CD4-positive, alpha-beta T cell (primary cell): ENCODE measurements around the gene RPTOR. TPM values are rescaled to one million over a fixed set of nuclear protein-coding genes. Genes with fewer than 3 reads are reported as not detected.

Experiments
- ATAC-seq: fragments of 200-7000 bp; cut with Tn5 transposase; one replicate; pipeline ENCODE4 v1.10.0; 2022; ENCODE audit warnings: mild to moderate bottlenecking; ENCODE audit not compliant: poor library complexity
- CTCF ChIA-PET: fragments of 350-600 bp; sonication (Branson Sonifier 250); formaldehyde crosslinking; loops from one replicate; lab custom pipeline; 2021; ENCODE audit warnings: antibody characterized with exemption, inconsistent platforms; lab: Charles Lee
- POLR2A ChIA-PET: fragments of 350-600 bp; sonication (Branson Sonifier 250); formaldehyde crosslinking; loops from one replicate; lab custom pipeline; 2021; ENCODE audit warnings: antibody characterized with exemption, inconsistent platforms; lab: Charles Lee
- DNase-seq, 14 experiments: peaks; one replicate each; pipeline ENCODE4 v3.0.0-alpha.2; 2013 to 2020; ENCODE audit warnings: mixed read lengths in 2 of 14
- H3K27ac ChIP-seq, 2 donors: one replicate each; pipeline versions ENCODE4 v1.5.1 to v1.7.0; 2013; ENCODE audit warnings: low read length in 2 of 2, low read depth in 1 of 2, mild to moderate bottlenecking in 1 of 2
- H3K27me3 ChIP-seq, 2 experiments: 1 replicate in 1 of 2; 2 replicates in 1 of 2; pipeline versions ENCODE4 v1.6.1 to v1.7.0; 2013; ENCODE audit warnings: low read length in 2 of 2, control low read depth in 1 of 2, mild to moderate bottlenecking in 1 of 2, moderate library complexity in 1 of 2; ENCODE audit not compliant: insufficient read depth in 2 of 2, control insufficient read depth in 1 of 2
- H3K36me3 ChIP-seq: one replicate; pipeline ENCODE4 v1.6.1; 2013; ENCODE audit warnings: low read length, control low read depth; ENCODE audit not compliant: insufficient read depth
- H3K4me1 ChIP-seq: one replicate; pipeline ENCODE4 v1.6.1; 2013; ENCODE audit warnings: low read length, control low read depth; ENCODE audit not compliant: insufficient read depth
- H3K4me3 ChIP-seq: one replicate; pipeline ENCODE4 v1.5.1; 2013; ENCODE audit warnings: mild to moderate bottlenecking, low read length, moderate library complexity
- H3K9me3 ChIP-seq, 2 experiments: 1 replicate in 1 of 2; 2 replicates in 1 of 2; pipeline versions ENCODE4 v1.6.1 to v1.7.0; 2013; ENCODE audit warnings: low read length in 2 of 2, mild to moderate bottlenecking in 2 of 2, control low read depth in 1 of 2, moderate library complexity in 1 of 2; ENCODE audit not compliant: control insufficient read depth in 1 of 2, insufficient read depth in 1 of 2
- H3K27ac Mint-ChIP-seq: one replicate; pipeline ENCODE4 v1.8.0; 2020; ENCODE audit warnings: mixed read lengths
- H3K27me3 Mint-ChIP-seq: one replicate; pipeline ENCODE4 v1.8.0; 2021; ENCODE audit warnings: mixed read lengths
- H3K36me3 Mint-ChIP-seq: one replicate; pipeline ENCODE4 v1.8.0; 2021; ENCODE audit warnings: low read depth, mixed read lengths
- H3K4me1 Mint-ChIP-seq: one replicate; pipeline ENCODE4 v1.8.0; 2021; ENCODE audit warnings: low read depth, mixed read lengths
- H3K4me3 Mint-ChIP-seq: one replicate; pipeline ENCODE4 v1.8.0; 2020; ENCODE audit warnings: mild to moderate bottlenecking, mixed read lengths
- H3K9me3 Mint-ChIP-seq: one replicate; pipeline ENCODE4 v1.8.0; 2020; ENCODE audit warnings: mixed read lengths
- intact Hi-C, 2 experiments: fragments of 100-400 bp; cut with DNase I in 1 of 2; cut with micrococcal nuclease in 1 of 2; formaldehyde crosslinking; loops; one replicate each; pipeline versions ENCODE4 v1.15.1 to v1.9.0; 2023 to 2025; cut with DNase I, micrococcal nuclease
- total RNA-seq, 174 experiments: library from RNA in 2 of 174; stranded (reverse) in 2 of 174; gene quantifications; one replicate each; pipeline ENCODE4 v1.2.3 and lab custom pipeline; 2021 to 2026
- TF ChIP-seq, protein P1 (sequence below): fragments of 200-600 bp; IDR thresholded peaks from one replicate; pipeline ENCODE4 v1.8.0; 2022; ENCODE audit warnings: antibody characterized with exemption, mild to moderate bottlenecking

RPTOR gene
- total RNA-seq, 2 experiments from 2014 or later: 45.0 to 47.1 TPM

DNA sequence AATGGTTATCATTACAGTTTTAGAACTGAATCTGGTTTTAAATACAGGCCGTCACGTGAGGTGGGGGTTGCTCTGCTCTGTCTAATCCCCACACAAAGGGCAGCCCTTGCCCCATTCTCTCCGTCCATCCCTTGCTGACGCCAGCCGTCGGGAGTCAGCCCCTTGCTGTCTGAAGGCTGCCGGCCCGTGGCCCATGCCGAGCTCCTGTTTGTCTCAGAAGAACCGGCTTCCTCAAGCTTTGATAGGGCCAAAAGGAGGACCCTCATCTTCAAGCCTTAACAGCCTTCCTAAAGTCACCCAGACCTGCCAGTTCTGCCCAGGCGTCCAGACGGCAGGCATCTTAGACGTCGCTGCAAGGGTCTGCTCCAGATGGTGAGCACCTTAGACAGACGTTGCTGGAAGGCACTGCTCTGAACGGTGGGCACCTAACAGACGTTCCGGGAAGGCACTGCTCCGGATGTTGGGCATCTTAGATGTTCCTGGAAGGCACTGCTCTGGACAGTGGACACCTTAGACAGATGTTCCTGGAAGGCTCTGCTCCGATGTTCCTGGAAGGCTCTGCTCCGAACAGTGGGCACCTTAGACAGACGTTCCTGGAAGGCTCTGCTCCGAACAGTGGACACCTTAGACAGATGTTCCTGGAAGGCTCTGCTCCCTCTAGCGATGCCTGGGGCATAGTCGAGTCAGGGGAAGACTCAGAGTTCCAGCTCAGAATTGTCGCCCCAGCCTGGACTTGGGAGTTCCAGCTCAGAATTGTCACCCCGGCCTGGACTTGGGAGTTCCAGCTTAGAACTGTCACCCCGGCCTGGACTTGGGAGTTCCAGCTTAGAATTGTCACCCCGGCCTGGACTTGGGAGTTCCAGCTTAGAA is 411.9 kb downstream of the RPTOR start:
- intact Hi-C loops: no loop called here
- POLR2A ChIA-PET: no interaction called here
- Mint-ChIP-seq H3K4me1 (no peaks in the 10 kb centered on the region), H3K36me3 (peaks cover 20% of the 10 kb centered on the region), H3K27ac (no peak overlapping the region), H3K9me3 (no peaks in the 10 kb centered on the region), H3K4me3 (no peak overlapping the region), H3K27me3 (no peaks in the 10 kb centered on the region)
- CTCF ChIA-PET: no interaction called here
- Histone ChIP-seq H3K27ac (no peak overlapping the region), H3K9me3 (no peaks in the 10 kb centered on the region), H3K27me3 (no peaks in the 10 kb centered on the region), H3K4me3 (no peak overlapping the region), H3K36me3 (peaks cover 14% of the 10 kb centered on the region), H3K4me1 (no peaks in the 10 kb centered on the region)
- DNase-seq: no peak
- no peak for ATAC-seq
- TF ChIP-seq, protein P1, sequence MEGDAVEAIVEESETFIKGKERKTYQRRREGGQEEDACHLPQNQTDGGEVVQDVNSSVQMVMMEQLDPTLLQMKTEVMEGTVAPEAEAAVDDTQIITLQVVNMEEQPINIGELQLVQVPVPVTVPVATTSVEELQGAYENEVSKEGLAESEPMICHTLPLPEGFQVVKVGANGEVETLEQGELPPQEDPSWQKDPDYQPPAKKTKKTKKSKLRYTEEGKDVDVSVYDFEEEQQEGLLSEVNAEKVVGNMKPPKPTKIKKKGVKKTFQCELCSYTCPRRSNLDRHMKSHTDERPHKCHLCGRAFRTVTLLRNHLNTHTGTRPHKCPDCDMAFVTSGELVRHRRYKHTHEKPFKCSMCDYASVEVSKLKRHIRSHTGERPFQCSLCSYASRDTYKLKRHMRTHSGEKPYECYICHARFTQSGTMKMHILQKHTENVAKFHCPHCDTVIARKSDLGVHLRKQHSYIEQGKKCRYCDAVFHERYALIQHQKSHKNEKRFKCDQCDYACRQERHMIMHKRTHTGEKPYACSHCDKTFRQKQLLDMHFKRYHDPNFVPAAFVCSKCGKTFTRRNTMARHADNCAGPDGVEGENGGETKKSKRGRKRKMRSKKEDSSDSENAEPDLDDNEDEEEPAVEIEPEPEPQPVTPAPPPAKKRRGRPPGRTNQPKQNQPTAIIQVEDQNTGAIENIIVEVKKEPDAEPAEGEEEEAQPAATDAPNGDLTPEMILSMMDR: no peak

DNA sequence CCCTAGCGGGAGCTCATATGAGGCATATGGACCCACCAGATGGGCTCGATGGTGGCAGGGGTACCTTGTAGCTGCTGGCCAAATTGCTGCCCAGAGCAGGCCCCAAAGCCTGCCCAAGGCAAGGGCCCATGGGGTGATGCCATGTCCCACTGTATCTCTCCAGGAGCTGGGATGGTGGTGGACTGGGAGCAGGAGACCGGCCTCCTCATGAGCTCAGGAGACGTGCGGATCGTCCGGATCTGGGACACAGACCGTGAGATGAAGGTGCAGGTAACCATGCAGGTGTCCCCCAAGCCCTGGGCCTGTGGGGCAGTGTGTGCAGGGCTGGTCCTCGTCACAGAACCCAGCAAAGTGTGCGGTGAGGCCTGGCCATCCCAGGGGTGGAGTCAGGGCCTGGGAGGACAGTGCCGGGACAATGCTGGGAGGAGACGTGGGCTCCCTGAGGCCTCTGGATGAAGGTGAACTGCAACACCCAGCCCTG is 412.9 kb downstream of the RPTOR start:
- TF ChIP-seq, protein P1: no peak
- H3K4me1 Mint-ChIP-seq: no peaks in the 10 kb centered on the region
- ChIA-PET POLR2A (no interaction called here), CTCF (no interaction called here)
- no peak overlapping the region for H3K4me3 ChIP-seq
- ATAC-seq: no peak
- H3K4me1 ChIP-seq: no peaks in the 10 kb centered on the region
- no peak overlapping the region for H3K4me3 Mint-ChIP-seq
- H3K27ac ChIP-seq: no peak overlapping the region
- peaks cover 8% of the 10 kb centered on the region for H3K36me3 ChIP-seq
- no peaks in the 10 kb centered on the region for H3K9me3 ChIP-seq
- peaks cover 18% of the 10 kb centered on the region for H3K36me3 Mint-ChIP-seq
- intact Hi-C loops: no loop called here
- no peaks in the 10 kb centered on the region for H3K27me3 ChIP-seq
- no peaks in the 10 kb centered on the region for H3K27me3 Mint-ChIP-seq
- no peaks in the 10 kb centered on the region for H3K9me3 Mint-ChIP-seq
- no peak for DNase-seq
- H3K27ac Mint-ChIP-seq: no peak overlapping the region

DNA sequence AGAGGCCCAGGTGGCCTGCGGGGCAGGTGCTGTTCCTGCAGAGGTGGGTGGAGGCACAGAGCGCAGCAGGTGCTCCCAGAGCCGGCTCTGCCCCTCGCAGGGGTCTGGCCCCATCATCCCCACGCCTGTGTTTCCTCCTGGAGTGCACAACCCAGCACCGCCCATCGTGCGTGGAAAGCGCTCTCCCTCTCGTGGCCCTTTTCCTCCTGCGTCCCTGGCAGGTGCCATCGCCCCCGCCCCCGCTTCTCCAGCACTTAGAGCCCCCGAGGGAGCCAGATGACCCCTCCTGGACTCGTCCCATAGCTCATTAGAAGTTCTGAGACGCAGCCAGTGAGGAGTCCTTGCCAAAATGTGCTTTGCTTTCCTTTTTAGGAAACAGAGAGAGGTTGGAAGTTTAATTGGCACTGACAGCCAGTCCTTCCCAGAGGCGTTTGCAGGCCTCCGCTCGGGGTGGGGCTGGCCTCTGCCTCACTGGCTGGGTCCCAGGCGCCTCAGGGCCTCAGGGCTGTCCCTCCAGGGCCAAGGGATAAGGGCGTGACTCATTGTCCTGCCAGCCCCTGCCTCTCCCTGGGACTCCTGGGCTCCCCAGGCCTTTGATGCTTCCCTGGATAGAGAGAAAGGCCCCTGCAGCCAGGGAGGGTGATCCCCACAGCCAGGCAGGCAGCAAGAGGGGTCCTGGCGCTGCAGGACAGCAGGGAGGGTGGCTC is 414.8 kb downstream of the RPTOR start:
- H3K4me1 ChIP-seq: no peaks in the 10 kb centered on the region
- H3K4me3 Mint-ChIP-seq: no peak overlapping the region
- ATAC-seq (no peak), DNase-seq (no peak)
- ChIA-PET POLR2A (no interaction called here), CTCF (no interaction called here)
- H3K27me3 Mint-ChIP-seq: no peaks in the 10 kb centered on the region
- H3K27ac ChIP-seq: no peak overlapping the region
- intact Hi-C loops: no loop called here
- TF ChIP-seq, protein P1: no peak
- peaks cover 11% of the 10 kb centered on the region for H3K36me3 ChIP-seq
- no peaks in the 10 kb centered on the region for H3K9me3 ChIP-seq
- no peak overlapping the region for H3K4me3 ChIP-seq
- H3K36me3 Mint-ChIP-seq: peaks cover 16% of the 10 kb centered on the region
- no peaks in the 10 kb centered on the region for H3K4me1 Mint-ChIP-seq
- no peaks in the 10 kb centered on the region for H3K27me3 ChIP-seq
- H3K9me3 Mint-ChIP-seq: no peaks in the 10 kb centered on the region
- no peak overlapping the region for H3K27ac Mint-ChIP-seq
